Measurements from ENCODE around the gene ZCCHC18. TPM values are rescaled to one million over a fixed set of nuclear protein-coding genes. Genes with fewer than 3 reads are reported as not detected.

Gene ZCCHC18
- total RNA-seq, 1 experiment from 2014 or later, result not detected

GRCh38 chrX:104085919-104086318 is 26.4 kb upstream of the ZCCHC18 start:
- Histone ChIP-seq H3K4me3 (replicated peaks in 1 of 2; ENCODE audit: low read depth in 1 of 2, low read length in 2 of 2) (no peak overlapping the region), H3K4me1 (ENCODE audit: control insufficient read depth in 1 of 2, insufficient read depth in 2 of 2, low read length in 2 of 2) (no peaks in the 10 kb centered on the region), H3K36me3 (ENCODE audit: control insufficient read depth in 1 of 2, insufficient read depth in 2 of 2, low read length in 2 of 2) (no peaks in the 10 kb centered on the region), H3K9me2 (ENCODE audit: insufficient read depth) (no peaks in the 10 kb centered on the region), H3K27ac (ENCODE audit: low read depth, low read length) (no peak overlapping the region), H3K9ac (ENCODE audit: low read length) (no peak overlapping the region), H4K20me1 (ENCODE audit: insufficient read depth) (no peaks in the 10 kb centered on the region), H3K4me2 (ENCODE audit: low read length) (no peak overlapping the region), H2AFZ (ENCODE audit: low read depth, low read length, poor library complexity, severe bottlenecking) (no peak overlapping the region), H3K9me3 (ENCODE audit: control insufficient read depth in 1 of 2, insufficient read depth in 1 of 2, low read depth in 1 of 2, low read length in 2 of 2) (no peaks in the 10 kb centered on the region), H3K27me3 (ENCODE audit: insufficient read depth, low read length) (0 out of 2 replicates have a peak, but pooled peaks cover 6% of the 10 kb centered on the region), H3K79me2 (ENCODE audit: insufficient read depth, low read length) (no peaks in the 10 kb centered on the region)
- DNase-seq (ENCODE audit: low read depth, low spot score), result no peak
- intact Hi-C loops (cut with micrococcal nuclease), result no loop called here
- RAD21 ChIA-PET (ENCODE audit: low non-redundant PET in 1 of 2, low total read pairs in 2 of 2, uncharacterized antibody in 2 of 2, unreplicated experiment in 2 of 2), result no interaction called here
- POLR2A ChIA-PET, result no interaction called here
- CTCF ChIA-PET, result no interaction called here
- no TSS peak for BruUV-seq (replicated peaks)
- TF ChIP-seq TCF7L2 (IDR thresholded peaks at IDR 0.05; ENCODE audit: borderline replicate concordance, extremely low read depth, insufficient read depth, insufficient read length) (no peak), EZH2phosphoT487 (IDR thresholded peaks at IDR 0.05; ENCODE audit: borderline replicate concordance) (no peak), ZNF274 (IDR thresholded peaks at IDR 0.05; ENCODE audit: low read depth, low read length) (no peak), SRF (IDR thresholded peaks at IDR 0.05; ENCODE audit: low read depth) (no peak), FOSL1 (IDR thresholded peaks at IDR 0.05; ENCODE audit: low read depth) (no peak), POLR2A (IDR thresholded peaks at IDR 0.05; ENCODE audit: borderline replicate concordance, extremely low read depth, insufficient read depth, insufficient read length) (no peak), EGR1 (IDR thresholded peaks at IDR 0.05; ENCODE audit: low read depth) (no peak), CTCF (IDR thresholded peaks at IDR 0.05 in 2 of 3, conservative IDR thresholded peaks at IDR 0.05 in 1 of 3; ENCODE audit: borderline replicate concordance in 1 of 3, insufficient read depth in 1 of 3, low read depth in 2 of 3, low read length in 2 of 3) (no peak), EZH2 (IDR thresholded peaks at IDR 0.05) (no peak), CBX3 (IDR thresholded peaks at IDR 0.05; ENCODE audit: low read depth) (no peak), RAD21 (IDR thresholded peaks at IDR 0.05; ENCODE audit: low read depth) (no peak), SIN3A (IDR thresholded peaks at IDR 0.05; ENCODE audit: low read depth) (no peak), POLR2AphosphoS5 (IDR thresholded peaks at IDR 0.05; ENCODE audit: low read depth, low read length) (no peak), REST (IDR thresholded peaks at IDR 0.05; ENCODE audit: low read depth) (no peak), YY1 (IDR thresholded peaks at IDR 0.05; ENCODE audit: extremely low read depth, insufficient replicate concordance, low read depth, low read length) (no peak), SP1 (IDR thresholded peaks at IDR 0.05; ENCODE audit: low read depth) (no peak)
- TF ChIP-seq, protein P1, sequence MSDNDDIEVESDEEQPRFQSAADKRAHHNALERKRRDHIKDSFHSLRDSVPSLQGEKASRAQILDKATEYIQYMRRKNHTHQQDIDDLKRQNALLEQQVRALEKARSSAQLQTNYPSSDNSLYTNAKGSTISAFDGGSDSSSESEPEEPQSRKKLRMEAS (IDR thresholded peaks at IDR 0.05), result no peak
- TF ChIP-seq, protein P2, sequence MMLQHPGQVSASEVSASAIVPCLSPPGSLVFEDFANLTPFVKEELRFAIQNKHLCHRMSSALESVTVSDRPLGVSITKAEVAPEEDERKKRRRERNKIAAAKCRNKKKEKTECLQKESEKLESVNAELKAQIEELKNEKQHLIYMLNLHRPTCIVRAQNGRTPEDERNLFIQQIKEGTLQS (IDR thresholded peaks at IDR 0.05), result no peak
- no peak for ATAC-seq
